Endothelial cell of umbilical vein (primary cell): Measurements from ENCODE around the gene DIAPH2.

Experiments used
- EZH2 ChIP-seq: IDR thresholded peaks from 2 replicates; pipeline ENCODE4 v1.6.1; 2012; ENCODE audit warnings: borderline replicate concordance, low read depth, mild to moderate bottlenecking, moderate library complexity, low read length, inconsistent platforms; ENCODE audit not compliant: severe bottlenecking
- POLR2A ChIP-seq: IDR thresholded peaks from 2 replicates; pipeline ENCODE4 v1.6.1; 2012; ENCODE audit warnings: low read depth, mild to moderate bottlenecking, control low read depth, low read length
- POLR2AphosphoS5 ChIP-seq: IDR thresholded peaks from 2 replicates; pipeline ENCODE4 v1.6.1; 2012; ENCODE audit warnings: low read depth, mild to moderate bottlenecking, control low read depth, low read length, moderate library complexity; ENCODE audit not compliant: insufficient read depth

GRCh38 chrX:97402333-97402732 is 717.7 kb downstream of the DIAPH2 start:
- TF ChIP-seq POLR2AphosphoS5 (no peak), EZH2 (no peak), POLR2A (no peak)
